Endothelial cell of umbilical vein (primary cell): ENCODE measurements around the gene PLS1.

ENCODE experiments used
- EZH2 ChIP-seq: IDR thresholded peaks from 2 replicates; pipeline ENCODE4 v1.6.1; 2012; ENCODE audit warnings: borderline replicate concordance, low read depth, mild to moderate bottlenecking, moderate library complexity, low read length, inconsistent platforms; ENCODE audit not compliant: severe bottlenecking
- GATA2 ChIP-seq: IDR thresholded peaks from 2 replicates; pipeline ENCODE4 v1.7.0; 2011; ENCODE audit warnings: low read depth, mild to moderate bottlenecking, moderate library complexity, mixed read lengths, low read length; ENCODE audit not compliant: insufficient read length, insufficient read depth
- JUN ChIP-seq: IDR thresholded peaks from 2 replicates; pipeline ENCODE4 v1.6.1; 2011; ENCODE audit warnings: borderline replicate concordance, low read depth; ENCODE audit not compliant: insufficient read length, insufficient read depth
- MYC ChIP-seq: IDR thresholded peaks from one replicate; pipeline ENCODE4 v1.6.1; 2011; ENCODE audit warnings: mild to moderate bottlenecking, low read depth, low read length
- POLR2A ChIP-seq: IDR thresholded peaks from 2 replicates; pipeline ENCODE4 v1.6.1; 2012; ENCODE audit warnings: low read depth, mild to moderate bottlenecking, control low read depth, low read length
- POLR2AphosphoS5 ChIP-seq: IDR thresholded peaks from 2 replicates; pipeline ENCODE4 v1.6.1; 2012; ENCODE audit warnings: low read depth, mild to moderate bottlenecking, control low read depth, low read length, moderate library complexity; ENCODE audit not compliant: insufficient read depth
- TF ChIP-seq, protein P1 (sequence below), 2 donors: IDR thresholded peaks; 1 replicate in 1 of 2; 2 replicates in 1 of 2; pipeline ENCODE4 v1.5.1; 2011; ENCODE audit warnings: low read length in 2 of 2, mild to moderate bottlenecking in 2 of 2, moderate library complexity in 2 of 2, control low read depth in 1 of 2, inconsistent platforms in 1 of 2, low read depth in 1 of 2; ENCODE audit not compliant: insufficient read depth in 1 of 2; ENCODE audit errors: extremely low read depth in 1 of 2
- TF ChIP-seq, protein P2 (sequence below): IDR thresholded peaks from 2 replicates; pipeline ENCODE4 v1.6.1; 2011; ENCODE audit not compliant: insufficient read depth, insufficient read length

DNA sequence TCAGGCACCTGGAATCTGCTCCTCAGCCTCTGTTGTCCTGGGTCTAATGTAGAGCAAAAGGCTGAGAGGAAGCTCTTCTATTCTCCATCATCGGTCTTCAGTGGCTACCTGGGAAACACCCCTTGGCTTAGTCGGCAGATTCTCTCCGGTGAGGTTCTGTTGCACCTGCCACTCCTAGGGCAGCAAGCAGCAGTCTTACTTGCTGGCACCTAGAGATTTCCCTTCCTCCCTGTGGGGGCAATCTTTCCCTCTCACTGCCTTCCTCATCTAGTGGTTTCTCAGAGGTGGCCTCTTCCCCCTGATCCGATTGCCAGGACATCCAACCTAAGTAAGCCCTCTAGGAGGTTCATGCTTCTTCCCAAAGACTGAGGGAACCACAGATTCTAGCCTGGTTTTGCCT is 60.8 kb downstream of the PLS1 start:
- TF ChIP-seq, protein P1, sequence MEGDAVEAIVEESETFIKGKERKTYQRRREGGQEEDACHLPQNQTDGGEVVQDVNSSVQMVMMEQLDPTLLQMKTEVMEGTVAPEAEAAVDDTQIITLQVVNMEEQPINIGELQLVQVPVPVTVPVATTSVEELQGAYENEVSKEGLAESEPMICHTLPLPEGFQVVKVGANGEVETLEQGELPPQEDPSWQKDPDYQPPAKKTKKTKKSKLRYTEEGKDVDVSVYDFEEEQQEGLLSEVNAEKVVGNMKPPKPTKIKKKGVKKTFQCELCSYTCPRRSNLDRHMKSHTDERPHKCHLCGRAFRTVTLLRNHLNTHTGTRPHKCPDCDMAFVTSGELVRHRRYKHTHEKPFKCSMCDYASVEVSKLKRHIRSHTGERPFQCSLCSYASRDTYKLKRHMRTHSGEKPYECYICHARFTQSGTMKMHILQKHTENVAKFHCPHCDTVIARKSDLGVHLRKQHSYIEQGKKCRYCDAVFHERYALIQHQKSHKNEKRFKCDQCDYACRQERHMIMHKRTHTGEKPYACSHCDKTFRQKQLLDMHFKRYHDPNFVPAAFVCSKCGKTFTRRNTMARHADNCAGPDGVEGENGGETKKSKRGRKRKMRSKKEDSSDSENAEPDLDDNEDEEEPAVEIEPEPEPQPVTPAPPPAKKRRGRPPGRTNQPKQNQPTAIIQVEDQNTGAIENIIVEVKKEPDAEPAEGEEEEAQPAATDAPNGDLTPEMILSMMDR (IDR thresholded peaks at IDR 0.05; ENCODE audit: extremely low read depth in 1 of 2, insufficient read depth in 1 of 2, low read depth in 1 of 2, low read length in 2 of 2): no peak
- TF ChIP-seq POLR2A (no peak), POLR2AphosphoS5 (no peak), EZH2 (no peak), MYC (no peak), GATA2 (no peak), JUN (no peak)
- TF ChIP-seq, protein P2, sequence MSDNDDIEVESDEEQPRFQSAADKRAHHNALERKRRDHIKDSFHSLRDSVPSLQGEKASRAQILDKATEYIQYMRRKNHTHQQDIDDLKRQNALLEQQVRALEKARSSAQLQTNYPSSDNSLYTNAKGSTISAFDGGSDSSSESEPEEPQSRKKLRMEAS: no peak
